NCI-H1092 treated with DMSO at 0.1 percent for 48 hours (cell line): ENCODE measurements around the gene MYO1A.
A peak's percentile ranks its signal among the peaks of the same experiment; 100 is the strongest.

Source experiments
- DNase-seq: peaks from one replicate; lab custom pipeline; 2025; lab: John Stamatoyannopoulos, UW

MYO1A gene

GRCh38 chr12:57049890-57050289, at the start of gene MYO1A:
TSS of gene MYO1A (minus strand) at chr12:57050129. CDS start at chr12:57048323, 1,806 bp downstream.
- no peak for DNase-seq

- no peak for DNase-seq
Observed at GRCh38 chr12:57099047-57099714, 49.3 kb upstream of the MYO1A start.

- no peak for DNase-seq
Observed at GRCh38 chr12:57098546-57098945, 48.6 kb upstream of the MYO1A start.

- DNase-seq = no peak
Observed at GRCh38 chr12:57097554-57097835, 47.6 kb upstream of the MYO1A start.

GRCh38 chr12:57096748-57097553, 47.0 kb upstream of the MYO1A start:
- DNase-seq = no peak

GRCh38 chr12:57096099-57096572, 46.2 kb upstream of the MYO1A start:
- DNase-seq = no peak

- DNase-seq = no peak
Observed at GRCh38 chr12:57095440-57095839, 45.5 kb upstream of the MYO1A start.

- no peak for DNase-seq
Observed at GRCh38 chr12:57094208-57095160, 44.6 kb upstream of the MYO1A start.

- no peak for DNase-seq
Observed at GRCh38 chr12:57093415-57094207, 43.7 kb upstream of the MYO1A start.

- no peak for DNase-seq
Observed at GRCh38 chr12:57092876-57093414, 43.0 kb upstream of the MYO1A start.

GRCh38 chr12:57092529-57092862, 42.6 kb upstream of the MYO1A start:
- no peak for DNase-seq

GRCh38 chr12:57091638-57092528, 42.0 kb upstream of the MYO1A start:
- no peak for DNase-seq

- no peak for DNase-seq
Observed at GRCh38 chr12:57090924-57091637, 41.2 kb upstream of the MYO1A start.

- no peak for DNase-seq
Observed at GRCh38 chr12:57090490-57090889, 40.6 kb upstream of the MYO1A start.

- no peak for DNase-seq
Observed at GRCh38 chr12:57089271-57090245, 39.6 kb upstream of the MYO1A start.

GRCh38 chr12:57088354-57089270, 38.7 kb upstream of the MYO1A start, which contains the start of gene NAB2:
TSS of gene NAB2 (plus strand) at chr12:57089114. CDS start at chr12:57089272, 158 bp downstream.
- peak; percentile 58 for DNase-seq

- DNase-seq = no peak
Observed at GRCh38 chr12:57087691-57088353, 37.9 kb upstream of the MYO1A start.
